ENCODE data around the gene PHKA2.

PHKA2 gene

GRCh38 chrX:18933617-18934016 is 50.3 kb downstream of the PHKA2 start:
- H3K27ac ChIP-seq (ENCODE audit: low read depth, low read length, severe bottlenecking) = no peak overlapping the region
- WGBS, 2 experiments (ENCODE audit: insufficient coverage in 2 of 2) = no CpG with 5 or more reads among the region's 3 CpGs
- H3K9me3 ChIP-seq (ENCODE audit: control insufficient read depth, low read length) = no peaks in the 10 kb centered on the region
- H3K36me3 ChIP-seq (ENCODE audit: control insufficient read depth, insufficient read depth, low read length) = peaks cover 11% of the 10 kb centered on the region
- no peaks in the 10 kb centered on the region for H3K4me1 ChIP-seq (ENCODE audit: control insufficient read depth, insufficient read depth, low read length, poor library complexity, severe bottlenecking)
- H3K4me3 ChIP-seq (ENCODE audit: extremely low read depth, insufficient read depth, low read length, poor library complexity, severe bottlenecking) = no peak overlapping the region

GRCh38 chrX:18931972-18932371 is 51.9 kb downstream of the PHKA2 start:
- Histone ChIP-seq H3K9me3 (ENCODE audit: control insufficient read depth, low read length) (no peaks in the 10 kb centered on the region), H3K27ac (ENCODE audit: low read depth, low read length, severe bottlenecking) (no peak overlapping the region), H3K4me1 (ENCODE audit: control insufficient read depth, insufficient read depth, low read length, poor library complexity, severe bottlenecking) (no peaks in the 10 kb centered on the region), H3K36me3 (ENCODE audit: control insufficient read depth, insufficient read depth, low read length) (peaks cover 4% of the 10 kb centered on the region), H3K4me3 (ENCODE audit: extremely low read depth, insufficient read depth, low read length, poor library complexity, severe bottlenecking) (no peak overlapping the region)
- WGBS, 2 experiments (ENCODE audit: insufficient coverage in 2 of 2) = 61 to 67% methylated on average over 2 to 7 of the region's 9 CpGs

GRCh38 chrX:18929775-18930174 is 54.1 kb downstream of the PHKA2 start:
- no peak overlapping the region for H3K27ac ChIP-seq (ENCODE audit: low read depth, low read length, severe bottlenecking)
- peaks cover 4% of the 10 kb centered on the region for H3K36me3 ChIP-seq (ENCODE audit: control insufficient read depth, insufficient read depth, low read length)
- no peak overlapping the region for H3K4me3 ChIP-seq (ENCODE audit: extremely low read depth, insufficient read depth, low read length, poor library complexity, severe bottlenecking)
- H3K4me1 ChIP-seq (ENCODE audit: control insufficient read depth, insufficient read depth, low read length, poor library complexity, severe bottlenecking) = no peaks in the 10 kb centered on the region
- WGBS, 2 experiments (ENCODE audit: insufficient coverage in 2 of 2) = 92 to 100% methylated on average over 1 to 2 of the region's 3 CpGs
- H3K9me3 ChIP-seq (ENCODE audit: control insufficient read depth, low read length) = no peaks in the 10 kb centered on the region

GRCh38 chrX:18927558-18927957 is 56.4 kb downstream of the PHKA2 start:
- no peak overlapping the region for H3K4me3 ChIP-seq (ENCODE audit: extremely low read depth, insufficient read depth, low read length, poor library complexity, severe bottlenecking)
- no peaks in the 10 kb centered on the region for H3K4me1 ChIP-seq (ENCODE audit: control insufficient read depth, insufficient read depth, low read length, poor library complexity, severe bottlenecking)
- peaks cover 4% of the 10 kb centered on the region for H3K36me3 ChIP-seq (ENCODE audit: control insufficient read depth, insufficient read depth, low read length)
- H3K9me3 ChIP-seq (ENCODE audit: control insufficient read depth, low read length) = no peaks in the 10 kb centered on the region
- no peak overlapping the region for H3K27ac ChIP-seq (ENCODE audit: low read depth, low read length, severe bottlenecking)
- 83% methylated on average over 1 of the region's 1 CpG; no CpG with 5 or more reads in 1 of the 2 experiments for WGBS, 2 experiments (ENCODE audit: insufficient coverage in 2 of 2)

- no peak overlapping the region for H3K27ac ChIP-seq (ENCODE audit: low read depth, low read length, severe bottlenecking)
- no peak overlapping the region for H3K4me3 ChIP-seq (ENCODE audit: extremely low read depth, insufficient read depth, low read length, poor library complexity, severe bottlenecking)
- no CpG with 5 or more reads among the region's 6 CpGs for WGBS, 2 experiments (ENCODE audit: insufficient coverage in 2 of 2)
- H3K36me3 ChIP-seq (ENCODE audit: control insufficient read depth, insufficient read depth, low read length) = no peaks in the 10 kb centered on the region
- no peaks in the 10 kb centered on the region for H3K9me3 ChIP-seq (ENCODE audit: control insufficient read depth, low read length)
- no peaks in the 10 kb centered on the region for H3K4me1 ChIP-seq (ENCODE audit: control insufficient read depth, insufficient read depth, low read length, poor library complexity, severe bottlenecking)
Measured at GRCh38 chrX:18924507-18925088, 59.3 kb downstream of the PHKA2 start.

- 80 to 86% methylated on average over 1 of the region's 7 CpGs for WGBS, 2 experiments (ENCODE audit: insufficient coverage in 2 of 2)
- H3K27ac ChIP-seq (ENCODE audit: low read depth, low read length, severe bottlenecking) = no peak overlapping the region
- H3K9me3 ChIP-seq (ENCODE audit: control insufficient read depth, low read length) = peaks cover 4% of the 10 kb centered on the region
- H3K36me3 ChIP-seq (ENCODE audit: control insufficient read depth, insufficient read depth, low read length) = peaks cover 14% of the 10 kb centered on the region
- H3K4me3 ChIP-seq (ENCODE audit: extremely low read depth, insufficient read depth, low read length, poor library complexity, severe bottlenecking) = no peak overlapping the region
- H3K4me1 ChIP-seq (ENCODE audit: control insufficient read depth, insufficient read depth, low read length, poor library complexity, severe bottlenecking) = no peaks in the 10 kb centered on the region
Measured at GRCh38 chrX:18920566-18920965, 63.3 kb downstream of the PHKA2 start.

- Histone ChIP-seq H3K27ac (ENCODE audit: low read depth, low read length, severe bottlenecking) (no peak overlapping the region), H3K9me3 (ENCODE audit: control insufficient read depth, low read length) (peaks cover 4% of the 10 kb centered on the region), H3K36me3 (ENCODE audit: control insufficient read depth, insufficient read depth, low read length) (peaks cover 14% of the 10 kb centered on the region), H3K4me1 (ENCODE audit: control insufficient read depth, insufficient read depth, low read length, poor library complexity, severe bottlenecking) (no peaks in the 10 kb centered on the region), H3K4me3 (ENCODE audit: extremely low read depth, insufficient read depth, low read length, poor library complexity, severe bottlenecking) (no peak overlapping the region)
- 80 to 84% methylated on average over 2 to 4 of the region's 8 CpGs for WGBS, 2 experiments (ENCODE audit: insufficient coverage in 2 of 2)
Measured at GRCh38 chrX:18920079-18920478, 63.8 kb downstream of the PHKA2 start.

- Histone ChIP-seq H3K9me3 (ENCODE audit: control insufficient read depth, low read length) (peaks cover 4% of the 10 kb centered on the region), H3K4me3 (ENCODE audit: extremely low read depth, insufficient read depth, low read length, poor library complexity, severe bottlenecking) (no peak overlapping the region), H3K27ac (ENCODE audit: low read depth, low read length, severe bottlenecking) (no peak overlapping the region), H3K4me1 (ENCODE audit: control insufficient read depth, insufficient read depth, low read length, poor library complexity, severe bottlenecking) (no peaks in the 10 kb centered on the region), H3K36me3 (ENCODE audit: control insufficient read depth, insufficient read depth, low read length) (peaks cover 14% of the 10 kb centered on the region)
- WGBS, 2 experiments (ENCODE audit: insufficient coverage in 2 of 2) = 100% methylated on average over 1 to 5 of the region's 7 CpGs
Measured at GRCh38 chrX:18917831-18918230, 66.1 kb downstream of the PHKA2 start.

GRCh38 chrX:18906286-18906685 is 77.6 kb downstream of the PHKA2 start:
- 90% methylated on average over 2 of the region's 12 CpGs; no CpG with 5 or more reads in 1 of the 2 experiments for WGBS, 2 experiments (ENCODE audit: insufficient coverage in 2 of 2)

GRCh38 chrX:18900401-18900976 is 83.4 kb downstream of the PHKA2 start:
- no peaks in the 10 kb centered on the region for H3K9me3 ChIP-seq (ENCODE audit: control insufficient read depth, low read length)
- 91 to 94% methylated on average over 2 to 6 of the region's 15 CpGs for WGBS, 2 experiments (ENCODE audit: insufficient coverage in 2 of 2)
- no peaks in the 10 kb centered on the region for H3K4me1 ChIP-seq (ENCODE audit: control insufficient read depth, insufficient read depth, low read length, poor library complexity, severe bottlenecking)
- no peak overlapping the region for H3K27ac ChIP-seq (ENCODE audit: low read depth, low read length, severe bottlenecking)
- H3K36me3 ChIP-seq (ENCODE audit: control insufficient read depth, insufficient read depth, low read length) = no peaks in the 10 kb centered on the region
- H3K4me3 ChIP-seq (ENCODE audit: extremely low read depth, insufficient read depth, low read length, poor library complexity, severe bottlenecking) = no peak overlapping the region

More at GRCh38 chrX:18906286-18906685, 77.6 kb downstream of the PHKA2 start:
- no peaks in the 10 kb centered on the region for H3K9me3 ChIP-seq (ENCODE audit: control insufficient read depth, low read length)
- no peaks in the 10 kb centered on the region for H3K4me1 ChIP-seq (ENCODE audit: control insufficient read depth, insufficient read depth, low read length, poor library complexity, severe bottlenecking)
- no peak overlapping the region for H3K27ac ChIP-seq (ENCODE audit: low read depth, low read length, severe bottlenecking)
- no peak overlapping the region for H3K4me3 ChIP-seq (ENCODE audit: extremely low read depth, insufficient read depth, low read length, poor library complexity, severe bottlenecking)
- peaks cover 5% of the 10 kb centered on the region for H3K36me3 ChIP-seq (ENCODE audit: control insufficient read depth, insufficient read depth, low read length)

- H3K9me3 ChIP-seq (ENCODE audit: control insufficient read depth, low read length) = no peaks in the 10 kb centered on the region
- WGBS, 2 experiments (ENCODE audit: insufficient coverage in 2 of 2) = 68 to 85% methylated on average over 6 to 9 of the region's 13 CpGs
- H3K4me3 ChIP-seq (ENCODE audit: extremely low read depth, insufficient read depth, low read length, poor library complexity, severe bottlenecking) = no peak overlapping the region
- H3K27ac ChIP-seq (ENCODE audit: low read depth, low read length, severe bottlenecking) = no peak overlapping the region
- H3K36me3 ChIP-seq (ENCODE audit: control insufficient read depth, insufficient read depth, low read length) = no peaks in the 10 kb centered on the region
- H3K4me1 ChIP-seq (ENCODE audit: control insufficient read depth, insufficient read depth, low read length, poor library complexity, severe bottlenecking) = no peaks in the 10 kb centered on the region
Measured at GRCh38 chrX:18899796-18900380, 84.0 kb downstream of the PHKA2 start.

All from mesodermal cell (in vitro differentiated cells).